Smooth muscle cell (in vitro differentiated cells): ENCODE data around the gene AIFM2. TPM values are rescaled to one million over a fixed set of nuclear protein-coding genes. Genes with fewer than 3 reads are reported as not detected.

Experiments
- DNase-seq: peaks from one replicate; lab custom pipeline; 2025; ENCODE audit not compliant: unreplicated experiment; lab: John Stamatoyannopoulos, UW
- H2AFZ ChIP-seq: fragments of 200-600 bp; sonication (generic); 2 replicates; pipeline ENCODE4 v1.6.0; 2016; ENCODE audit warnings: antibody characterized with exemption, low read depth, mild to moderate bottlenecking
- H3F3A ChIP-seq: fragments of 200-600 bp; sonication (generic); 2 replicates; pipeline ENCODE4 v1.6.0; 2017; ENCODE audit warnings: antibody characterized with exemption, low read depth
- H3K27ac ChIP-seq: fragments of 200-600 bp; sonication (generic); 2 replicates; pipeline ENCODE4 v1.5.1; 2016; ENCODE audit warnings: low read depth, mild to moderate bottlenecking
- H3K27me3 ChIP-seq: fragments of 200-600 bp; sonication (generic); 2 replicates; pipeline ENCODE4 v1.6.1; 2016; ENCODE audit warnings: low read depth, mild to moderate bottlenecking
- H3K36me3 ChIP-seq: fragments of 200-600 bp; sonication (generic); 2 replicates; pipeline ENCODE4 v1.5.1; 2016; ENCODE audit warnings: low read depth
- H3K4me1 ChIP-seq: fragments of 200-600 bp; sonication (generic); 2 replicates; pipeline ENCODE4 v1.5.1; 2016; ENCODE audit warnings: low read depth
- H3K4me2 ChIP-seq: fragments of 200-600 bp; sonication (generic); 2 replicates; pipeline ENCODE4 v1.6.0; 2016; ENCODE audit warnings: mild to moderate bottlenecking
- H3K4me3 ChIP-seq: fragments of 200-600 bp; sonication (generic); 2 replicates; pipeline ENCODE4 v1.5.1; 2016; ENCODE audit warnings: mild to moderate bottlenecking
- H3K79me2 ChIP-seq: fragments of 200-600 bp; sonication (generic); 2 replicates; pipeline ENCODE4 v1.6.0; 2016; ENCODE audit warnings: low read depth, mild to moderate bottlenecking
- H3K9ac ChIP-seq: fragments of 200-600 bp; sonication (generic); 2 replicates; pipeline ENCODE4 v1.6.0; 2016; ENCODE audit warnings: low read depth
- H3K9me3 ChIP-seq: fragments of 200-600 bp; sonication (generic); replicated peaks from 2 replicates; pipeline ENCODE4 v1.5.1; 2016; ENCODE audit warnings: low read depth
- H4K20me1 ChIP-seq: fragments of 200-600 bp; sonication (generic); 2 replicates; pipeline ENCODE4 v1.6.0; 2016; ENCODE audit warnings: low read depth
- CTCF ChIP-seq: fragments of 200-600 bp; sonication (generic); IDR thresholded peaks from 2 replicates; pipeline ENCODE4 v1.5.1; 2017; ENCODE audit warnings: borderline replicate concordance, mild to moderate bottlenecking, antibody characterized with exemption; ENCODE audit not compliant: insufficient read depth, poor library complexity, severe bottlenecking
- WGBS: methylation state at CpG from one replicate; pipeline ENCODE4 v1.1.7; 2016; ENCODE audit warnings: low lambda C conversion rate; 5-methylcytosine and 5-hydroxymethylcytosine counted together
- polyA plus RNA-seq: library from polyadenylated mRNA; unstranded; fragments of >200 nt; fragmentation: Nextera tagmentation; extraction: Ambion mirVana; gene quantifications from 2 replicates; pipeline ENCODE4 v1.2.1, GENCODE V29; 2016
- total RNA-seq: library from RNA; depleted of rRNA; stranded (reverse); fragments of >200 nt; gene quantifications from 2 replicates; pipeline ENCODE4 v1.2.3, GENCODE V29; 2014

The AIFM2 gene
- total and polyA plus RNA-seq, 2 experiments from 2014 or later = 2.2 to 3.6 TPM

- no peaks in the 10 kb centered on the region for H3K27me3 ChIP-seq
- no peaks in the 10 kb centered on the region for H3F3A ChIP-seq
- no peak overlapping the region for H3K4me2 ChIP-seq
- no peak overlapping the region for H3K9ac ChIP-seq
- H4K20me1 ChIP-seq = peaks cover 32% of the 10 kb centered on the region
- H3K36me3 ChIP-seq = no peaks in the 10 kb centered on the region
- no peak for TF ChIP-seq CTCF
- no peak overlapping the region for H3K27ac ChIP-seq
- WGBS = 84% methylated on average over 11 of the region's 11 CpGs
- no peak for DNase-seq
- H3K4me1 ChIP-seq = no peaks in the 10 kb centered on the region
- H3K4me3 ChIP-seq = no peak overlapping the region
- no peak overlapping the region for H2AFZ ChIP-seq
- no peaks in the 10 kb centered on the region for H3K79me2 ChIP-seq
- H3K9me3 ChIP-seq = no peaks in the 10 kb centered on the region
These were observed 6.7 kb upstream of the AIFM2 start for GRCh38 chr10:70139151-70139996.

DNA sequence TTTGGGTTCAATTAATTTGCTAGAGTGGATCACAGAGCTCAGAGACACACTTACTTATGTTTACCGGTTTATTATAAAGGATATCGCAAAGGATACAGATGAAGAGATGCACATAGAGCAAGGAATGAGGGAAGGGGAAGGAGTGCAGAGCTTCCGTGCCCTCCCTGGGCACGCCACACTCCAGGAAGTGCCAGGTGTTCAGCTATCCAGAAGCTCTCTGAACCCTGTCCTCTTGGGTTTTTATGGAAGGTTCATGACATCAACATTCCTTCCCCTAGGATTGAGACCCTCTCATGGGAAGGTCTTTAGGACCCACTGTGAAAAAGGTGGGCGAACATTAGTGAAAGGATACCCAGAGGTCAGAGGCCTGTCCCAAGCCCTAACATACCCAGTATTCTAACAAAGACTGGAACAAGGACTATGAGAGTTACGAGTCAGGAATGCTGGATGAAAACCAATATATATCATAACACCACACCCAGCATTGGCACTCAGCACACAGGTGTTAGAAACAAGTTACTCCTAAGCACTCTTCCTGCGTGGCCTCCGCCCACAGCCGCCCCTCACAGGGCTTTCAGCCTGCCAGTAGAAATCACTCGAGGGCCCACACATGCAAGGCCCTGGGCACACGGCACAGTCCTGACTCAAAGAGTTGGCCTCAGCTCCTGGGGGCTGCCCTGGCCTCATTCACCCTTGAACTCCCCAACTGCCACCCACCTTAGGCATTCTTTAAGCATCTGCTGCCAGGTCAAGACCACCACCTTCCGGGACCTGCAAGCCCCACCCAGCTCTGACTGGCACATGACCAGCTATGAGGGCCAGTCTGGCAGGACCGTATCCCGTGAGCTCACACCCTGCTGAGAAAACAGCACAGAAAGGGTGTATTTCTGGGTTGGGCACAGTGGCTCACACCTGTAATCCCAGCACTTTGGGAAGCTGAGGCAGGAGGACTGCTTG, 5.6 kb upstream of the AIFM2 start:
- WGBS = 98% methylated on average over 14 of the region's 14 CpGs
- H3K27ac ChIP-seq = no peak overlapping the region

DNA sequence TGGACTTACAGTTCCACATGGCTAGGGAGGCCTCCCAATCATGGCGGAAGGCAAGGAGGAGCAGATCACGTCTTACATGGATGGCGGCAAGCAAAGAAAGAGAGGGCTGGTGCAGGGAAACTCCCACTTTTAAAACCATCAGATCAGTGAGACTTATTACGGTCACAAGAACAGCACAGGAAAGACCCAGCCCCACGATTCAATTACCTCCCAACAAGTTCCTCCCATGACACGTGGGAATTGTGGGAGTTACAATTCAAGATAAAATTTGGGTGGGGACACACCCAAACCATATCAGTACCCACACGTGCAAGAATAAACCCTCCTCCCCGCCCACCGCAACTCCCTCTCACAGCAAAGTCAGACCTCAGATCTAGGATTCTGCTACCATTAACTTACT, 4.5 kb upstream of the AIFM2 start:
- Histone ChIP-seq H3K4me3 (no peak overlapping the region), H3K36me3 (no peaks in the 10 kb centered on the region), H3K27me3 (no peaks in the 10 kb centered on the region), H3K79me2 (no peaks in the 10 kb centered on the region), H3K9me3 (no peaks in the 10 kb centered on the region), H3F3A (no peaks in the 10 kb centered on the region), H4K20me1 (peaks cover 15% of the 10 kb centered on the region), H3K27ac (no peak overlapping the region), H3K9ac (no peak overlapping the region), H2AFZ (no peak overlapping the region), H3K4me1 (peaks cover 2% of the 10 kb centered on the region), H3K4me2 (no peak overlapping the region)
- DNase-seq = no peak
- WGBS = 97% methylated on average over 9 of the region's 9 CpGs
- TF ChIP-seq CTCF = no peak

More for the DNA sequence above, 5.6 kb upstream of the AIFM2 start:
- Histone ChIP-seq H3K79me2 (no peaks in the 10 kb centered on the region), H3K27me3 (no peaks in the 10 kb centered on the region), H3K9me3 (no peaks in the 10 kb centered on the region), H3F3A (no peaks in the 10 kb centered on the region), H3K36me3 (no peaks in the 10 kb centered on the region), H4K20me1 (peaks cover 21% of the 10 kb centered on the region), H3K4me2 (no peak overlapping the region), H3K4me3 (no peak overlapping the region), H3K9ac (no peak overlapping the region), H2AFZ (no peak overlapping the region), H3K4me1 (no peaks in the 10 kb centered on the region)
- TF ChIP-seq CTCF = no peak
- DNase-seq = no peak
